Choroid plexus epithelial cell (primary cell): ENCODE data around the gene HBS1L.
A peak's percentile ranks its signal among the peaks of the same experiment; 100 is the strongest.

ENCODE experiments used
- DNase-seq: peaks from one replicate; pipeline ENCODE4 v3.0.0-alpha.2; 2010; ENCODE audit warnings: low read depth
- H3K4me3 ChIP-seq: 2 replicates; pipeline ENCODE4 v1.5.1; 2011; ENCODE audit warnings: low read depth, mild to moderate bottlenecking, control low read depth, low read length, moderate library complexity
- CTCF ChIP-seq: conservative IDR thresholded peaks from 2 replicates; pipeline ENCODE4 v1.5.1; 2011; ENCODE audit warnings: low read depth, mild to moderate bottlenecking, control low read depth, inconsistent platforms, low read length, moderate library complexity

Gene HBS1L

GRCh38 chr6:135093578-135093977 lies 39.0 kb upstream of the HBS1L start:
- no peak for TF ChIP-seq CTCF
- no peak for DNase-seq
- no peak overlapping the region for H3K4me3 ChIP-seq

- no peak overlapping the region for H3K4me3 ChIP-seq
- no peak for DNase-seq
- no peak for TF ChIP-seq CTCF
Measured at GRCh38 chr6:135092724-135093123, 38.1 kb upstream of the HBS1L start.

- no peak for DNase-seq
- no peak for TF ChIP-seq CTCF
- H3K4me3 ChIP-seq, result no peak overlapping the region
Measured at GRCh38 chr6:135090819-135091218, 36.2 kb upstream of the HBS1L start.

- no peak for TF ChIP-seq CTCF
- H3K4me3 ChIP-seq, result no peak overlapping the region
- no peak for DNase-seq
Measured at GRCh38 chr6:135089901-135090300, 35.3 kb upstream of the HBS1L start.

GRCh38 chr6:135088818-135089809 lies 34.5 kb upstream of the HBS1L start:
- peak overlapping the region; percentile 48 for H3K4me3 ChIP-seq
- peak; percentile 63 for TF ChIP-seq CTCF
- DNase-seq, result peak; percentile 83

GRCh38 chr6:135088281-135088680 lies 33.7 kb upstream of the HBS1L start:
- DNase-seq, result no peak
- H3K4me3 ChIP-seq, result no peak overlapping the region
- TF ChIP-seq CTCF, result no peak

GRCh38 chr6:135087803-135088202 lies 33.2 kb upstream of the HBS1L start:
- H3K4me3 ChIP-seq, result no peak overlapping the region
- DNase-seq, result peak; percentile 10
- no peak for TF ChIP-seq CTCF
